ENCODE results near the gene ARF5. TPM values are rescaled to one million over a fixed set of nuclear protein-coding genes. Genes with fewer than 3 reads are reported as not detected.

The ARF5 gene
- total RNA-seq, 2 donors from 2014 or later: 90.2 to 93.3 TPM

DNA sequence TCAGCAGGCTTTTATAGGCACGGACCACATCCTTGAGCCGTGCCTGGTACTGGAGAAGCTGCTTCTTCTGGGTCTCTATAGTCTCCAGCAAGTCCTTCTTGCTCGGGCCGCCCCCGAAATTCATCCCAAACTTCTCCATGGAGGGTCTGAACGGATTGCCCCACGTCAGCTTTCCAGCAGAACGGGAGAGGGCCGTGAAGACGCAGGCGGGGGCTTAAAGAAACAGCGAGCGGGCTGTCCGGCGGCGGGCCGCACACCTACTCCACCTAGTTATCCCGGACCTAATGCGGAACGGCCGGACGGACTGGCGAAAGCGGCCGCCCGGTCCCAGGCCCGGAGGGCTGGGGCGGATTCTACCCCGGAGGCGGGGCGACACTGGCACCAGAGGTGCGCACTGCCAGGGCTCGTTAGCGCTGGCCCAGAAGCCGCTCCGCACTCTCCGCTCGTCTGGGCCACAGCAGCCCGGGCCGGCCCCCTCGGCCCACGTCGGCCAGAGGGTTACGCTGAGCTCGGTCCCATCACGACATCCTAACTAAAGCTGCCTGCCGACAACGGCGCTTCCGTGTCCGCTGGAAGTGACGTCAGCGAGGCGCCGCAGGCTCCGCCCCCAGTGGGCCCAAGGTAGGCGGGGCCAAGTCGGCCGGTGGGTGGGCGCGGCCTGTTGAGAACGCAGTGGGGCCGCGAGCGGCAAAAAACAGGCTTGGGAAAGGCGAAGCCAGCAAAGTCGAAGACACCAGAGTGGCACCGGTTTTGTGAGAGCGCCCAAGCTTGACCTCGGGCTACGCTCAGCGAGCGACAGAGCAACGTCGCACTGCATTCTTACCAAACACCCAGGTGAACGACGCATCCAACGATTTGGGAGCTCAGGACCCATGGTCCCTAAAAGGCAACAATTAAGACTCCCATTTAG is 2.9 kb upstream of the ARF5 start, which contains the start of gene GCC1:
TSS of gene GCC1 (minus strand) at position 553 of the 910 bp plus-strand sequence. CDS start at position 139, 414 bp downstream.
- intact Hi-C loops (cut with DNase I): loop anchor here in 1 of 2 donors (5.0 kb wide), 1 partner anchor 67 kb away; the partner anchor contains the start of gene SND1
- DNase-seq (ENCODE audit: low spot score): peak; percentile 98

DNA sequence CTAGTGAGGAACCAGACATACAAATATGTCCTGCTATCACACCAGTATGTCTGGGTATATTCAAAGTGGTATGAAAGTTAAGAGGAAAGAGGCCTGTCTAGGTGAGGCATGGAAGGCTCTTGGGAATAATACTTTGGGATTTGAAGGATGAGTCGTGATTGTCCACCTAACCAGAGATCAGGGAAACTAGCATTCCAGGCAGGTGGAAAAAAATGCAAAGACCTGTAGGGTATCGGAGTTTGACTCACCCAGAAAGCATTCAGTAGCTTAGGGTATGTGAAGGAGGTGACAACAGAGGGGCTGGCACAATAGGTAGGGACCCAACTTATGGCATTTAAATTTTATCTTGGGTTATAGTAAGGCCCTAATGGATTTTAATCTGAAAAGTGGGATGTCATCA is 1.9 kb upstream of the ARF5 start:
- no peak for DNase-seq (ENCODE audit: low spot score)
- intact Hi-C loops (cut with DNase I): loop anchor here in 1 of 2 donors (5.0 kb wide), 1 partner anchor 66 kb away; the partner anchor contains the start of gene SND1

DNA sequence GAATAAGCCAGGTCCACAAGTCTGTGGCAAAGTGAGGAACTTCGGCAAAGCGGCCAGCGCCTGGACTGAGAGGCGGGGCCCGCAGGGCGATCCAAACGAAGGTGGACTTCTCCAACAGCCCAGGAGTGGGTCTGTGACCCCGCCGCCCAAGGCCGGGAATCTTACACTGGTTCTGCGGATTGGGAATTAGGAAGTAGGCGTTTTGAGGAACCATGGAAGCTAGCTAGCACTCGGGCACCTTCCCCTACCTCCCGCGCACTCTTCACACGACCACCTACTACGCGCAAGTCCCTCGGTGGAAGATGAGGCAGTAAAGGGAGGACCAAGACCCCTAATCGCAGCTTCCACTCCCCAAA is 570 bp upstream of the ARF5 start:
- intact Hi-C loops (cut with DNase I): loop anchor here in 1 of 2 donors (5.0 kb wide), 1 partner anchor 65 kb away; the partner anchor contains the start of gene SND1
- peak; percentile 82 for DNase-seq (ENCODE audit: low spot score)

DNA sequence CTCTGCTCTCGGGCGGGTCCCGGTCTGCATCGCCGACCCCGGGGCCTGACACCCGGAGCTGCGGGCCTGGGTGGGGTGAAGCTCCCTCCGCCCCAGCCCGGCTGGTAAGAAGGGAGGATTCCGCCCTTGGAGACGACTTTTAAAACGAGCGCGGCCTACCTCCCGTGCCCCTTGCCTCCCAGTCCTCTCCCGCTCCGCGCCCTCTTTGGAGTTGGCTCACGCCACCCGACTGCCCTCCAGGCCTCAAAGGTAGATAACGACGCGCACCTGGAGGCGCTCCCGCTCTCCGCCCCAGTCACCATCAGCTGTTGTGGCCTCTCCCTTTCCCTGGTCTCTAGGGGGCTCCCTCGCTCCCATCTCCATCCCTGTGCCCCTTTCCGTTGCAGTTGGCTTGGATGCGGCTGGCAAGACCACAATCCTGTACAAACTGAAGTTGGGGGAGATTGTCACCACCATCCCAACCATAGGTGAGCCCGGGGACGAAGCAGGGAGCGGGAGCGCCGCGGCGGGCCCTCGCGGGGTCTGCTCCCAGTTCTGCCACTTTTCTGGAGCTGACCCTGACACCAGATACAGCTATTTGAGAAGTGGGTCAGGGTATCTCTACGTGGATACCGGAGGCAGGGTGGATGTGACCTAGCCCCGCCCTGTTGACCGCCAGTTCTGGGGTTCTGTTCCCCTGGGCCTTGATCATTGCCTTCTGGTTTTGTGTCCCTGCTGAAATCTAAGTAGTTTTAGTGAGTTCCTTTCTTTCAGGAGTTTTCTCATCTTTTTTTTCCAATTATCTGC is 679 bp downstream of the ARF5 start:
- DNase-seq (ENCODE audit: low spot score): peak; percentile 80
- intact Hi-C loops (cut with DNase I): loop anchor here in 1 of 2 donors (5.0 kb wide), 1 partner anchor 63 kb away; the partner anchor contains the start of gene SND1

DNA sequence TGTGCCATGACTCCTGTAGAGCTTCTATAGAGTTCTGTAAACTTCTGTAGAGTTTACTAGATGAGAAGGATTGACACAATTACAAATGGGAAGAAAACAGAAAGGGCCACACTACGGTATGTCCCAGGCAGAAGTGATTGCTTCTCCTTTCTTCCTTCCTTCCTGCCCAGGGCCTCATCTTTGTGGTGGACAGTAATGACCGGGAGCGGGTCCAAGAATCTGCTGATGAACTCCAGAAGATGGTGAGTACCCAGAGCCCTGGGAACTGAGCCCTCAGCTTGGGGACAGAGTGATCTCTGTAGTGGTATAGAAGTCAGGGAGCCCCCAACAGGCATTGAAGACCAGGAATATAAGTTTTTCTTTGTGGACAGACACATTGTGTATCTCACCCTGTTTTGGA is 1.7 kb downstream of the ARF5 start:
- DNase-seq (ENCODE audit: low spot score): no peak
- intact Hi-C loops (cut with DNase I): loop anchor here in 1 of 2 donors (5.0 kb wide), 1 partner anchor 62 kb away; the partner anchor contains the start of gene SND1

DNA sequence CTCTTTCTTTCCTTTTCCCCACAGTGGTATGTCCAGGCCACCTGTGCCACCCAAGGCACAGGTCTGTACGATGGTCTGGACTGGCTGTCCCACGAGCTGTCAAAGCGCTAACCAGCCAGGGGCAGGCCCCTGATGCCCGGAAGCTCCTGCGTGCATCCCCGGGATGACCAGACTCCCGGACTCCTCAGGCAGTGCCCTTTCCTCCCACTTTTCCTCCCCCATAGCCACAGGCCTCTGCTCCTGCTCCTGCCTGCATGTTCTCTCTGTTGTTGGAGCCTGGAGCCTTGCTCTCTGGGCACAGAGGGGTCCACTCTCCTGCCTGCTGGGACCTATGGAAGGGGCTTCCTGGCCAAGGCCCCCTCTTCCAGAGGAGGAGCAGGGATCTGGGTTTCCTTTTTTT is 3.0 kb downstream of the ARF5 start:
- intact Hi-C loops (cut with DNase I): no loop called here
- DNase-seq (ENCODE audit: low spot score): no peak

DNA sequence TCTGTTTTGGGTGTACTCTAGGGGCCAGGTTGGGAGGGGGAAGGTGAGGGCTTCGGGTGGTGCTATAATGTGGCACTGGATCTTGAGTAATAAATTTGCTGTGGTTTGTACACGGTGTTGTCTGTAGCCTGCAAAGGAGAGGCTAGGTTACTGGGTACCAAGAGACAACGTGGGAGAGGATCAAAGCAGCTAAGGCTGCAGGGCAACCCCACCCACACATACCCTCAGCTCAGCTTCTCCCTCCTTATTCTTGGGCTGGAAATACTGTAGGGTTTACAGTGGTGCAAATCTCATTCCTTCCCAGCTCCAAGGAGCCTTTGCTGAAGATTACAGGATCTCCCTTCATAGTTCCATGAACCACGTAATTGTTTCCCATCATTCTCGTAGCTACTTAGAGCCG is 3.4 kb downstream of the ARF5 start:
- intact Hi-C loops (cut with DNase I): no loop called here

DNA sequence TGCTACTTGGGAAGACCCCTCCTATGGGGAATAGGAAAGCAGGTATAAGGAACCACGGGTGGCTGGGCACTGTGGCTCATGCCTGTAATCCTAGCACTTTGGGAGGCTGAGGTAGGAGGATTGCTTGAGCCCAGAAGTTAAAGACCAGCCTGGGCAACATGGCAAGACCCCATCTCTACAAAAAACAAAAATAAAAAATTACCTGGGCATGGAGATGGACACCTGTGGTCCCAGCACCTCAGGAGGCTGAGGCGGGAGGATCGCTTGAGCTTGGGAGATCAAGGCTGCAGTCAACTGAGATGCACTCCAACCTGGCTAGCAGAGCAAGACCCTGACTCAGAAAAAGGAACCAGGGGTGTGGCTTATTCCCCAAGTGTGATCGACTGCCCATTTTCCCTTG is 4.3 kb downstream of the ARF5 start:
- intact Hi-C loops (cut with DNase I): no loop called here
- DNase-seq (ENCODE audit: low spot score): no peak

More for the DNA sequence above, 3.4 kb downstream of the ARF5 start:
- no peak for DNase-seq (ENCODE audit: low spot score)

DNA sequence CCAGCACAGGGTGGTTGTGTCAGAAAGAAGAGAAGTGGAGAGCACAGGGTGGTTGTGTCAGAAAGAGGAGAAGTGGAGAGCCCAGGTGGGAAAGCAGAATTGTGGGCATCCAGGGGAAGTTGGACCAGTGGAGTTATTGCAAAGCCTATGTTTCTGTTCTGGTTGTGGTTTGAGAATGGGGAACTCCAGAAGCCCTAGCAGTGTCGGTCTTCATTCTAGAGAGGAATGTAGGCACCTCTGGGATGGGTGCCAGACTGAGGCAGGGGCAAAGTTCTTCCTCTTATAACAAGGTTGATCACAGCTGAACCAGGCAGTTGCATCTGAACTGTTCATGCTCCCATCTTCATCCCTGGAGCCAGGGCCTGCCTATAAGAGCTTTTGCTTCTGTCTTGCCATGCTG is 6.3 kb downstream of the ARF5 start:
- DNase-seq (ENCODE audit: low spot score): no peak
- intact Hi-C loops (cut with DNase I): no loop called here

DNA sequence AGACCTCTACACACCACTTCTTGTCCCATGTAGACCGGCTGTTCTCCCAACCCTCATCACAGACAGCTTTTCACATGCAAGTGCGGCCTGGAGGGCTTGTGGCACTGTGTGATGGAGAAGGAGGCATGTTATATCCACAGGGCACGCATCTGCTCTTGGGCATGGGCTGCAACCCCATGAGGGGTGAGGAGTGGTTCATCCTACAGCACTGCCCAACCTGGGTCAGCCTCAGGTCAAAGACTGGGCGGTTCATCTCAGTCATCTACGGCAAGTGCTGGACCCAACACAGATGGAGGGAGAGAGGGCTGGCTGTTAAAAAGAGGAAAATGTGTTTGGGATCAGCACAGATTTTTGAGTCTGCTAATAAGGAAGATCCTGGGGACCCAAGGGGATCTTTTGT is 7.5 kb downstream of the ARF5 start:
- no peak for DNase-seq (ENCODE audit: low spot score)
- intact Hi-C loops (cut with DNase I): no loop called here

DNA sequence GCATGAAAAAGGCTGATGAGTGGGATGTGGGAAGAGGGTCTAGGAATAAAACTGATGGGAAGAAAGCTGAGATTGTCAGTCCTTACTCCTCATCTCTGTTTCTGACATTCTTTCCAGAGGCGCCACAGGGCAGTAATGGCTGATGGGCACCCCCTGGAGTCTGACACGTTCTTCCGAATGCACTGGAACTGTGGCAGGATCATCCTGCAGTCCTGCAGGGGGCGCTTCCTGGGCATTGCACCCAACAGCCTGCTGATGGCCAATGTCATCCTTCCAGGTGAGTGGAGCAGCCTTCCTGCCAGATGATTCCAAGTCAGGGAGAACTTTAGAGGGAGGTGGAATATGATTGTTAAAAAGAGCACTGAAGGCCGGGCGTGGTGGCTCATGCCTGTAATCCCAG is 10.1 kb downstream of the ARF5 start:
- intact Hi-C loops (cut with DNase I): no loop called here
- no peak for DNase-seq (ENCODE audit: low spot score)

DNA sequence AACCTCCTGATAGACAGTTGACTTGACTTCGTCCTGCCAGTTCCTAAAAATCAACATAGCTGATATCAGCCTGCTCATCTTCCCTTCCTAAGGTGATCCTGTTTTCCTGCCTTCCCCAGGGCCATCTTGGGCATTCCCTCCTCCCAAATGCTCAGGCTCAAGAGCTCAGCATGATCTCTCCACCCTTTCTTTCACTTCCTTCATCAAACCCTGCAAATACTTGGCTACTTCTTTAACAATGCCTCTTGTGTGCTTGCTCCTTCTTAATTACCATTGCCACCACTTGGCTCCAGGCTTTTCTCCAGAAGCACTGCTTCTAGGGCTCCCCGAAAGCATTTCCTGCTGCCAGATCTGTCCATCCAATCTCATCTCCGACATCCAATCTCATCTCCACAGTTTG is 12.7 kb downstream of the ARF5 start:
- intact Hi-C loops (cut with DNase I): no loop called here
- no peak for DNase-seq (ENCODE audit: low spot score)

DNA sequence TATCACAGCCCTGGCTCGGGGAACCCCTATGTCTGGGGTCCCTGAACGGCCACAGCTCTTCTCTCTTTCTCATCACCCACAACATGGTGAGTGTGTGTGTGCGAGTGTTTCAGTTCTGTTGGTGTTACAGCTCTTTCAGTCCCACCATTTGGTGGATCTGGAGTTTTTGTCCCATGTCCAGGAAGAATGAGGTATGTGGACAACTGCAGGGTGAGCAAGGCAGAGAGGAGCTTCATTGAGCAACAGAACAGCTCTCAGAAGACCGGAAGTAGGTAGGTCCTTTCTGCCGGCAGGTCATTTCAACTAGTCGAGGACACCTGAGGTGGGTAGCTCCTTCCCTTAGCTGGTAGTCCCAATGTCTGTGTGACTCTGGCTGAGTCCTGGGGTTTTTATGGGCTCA is 20.2 kb downstream of the ARF5 start:
- intact Hi-C loops (cut with DNase I): no loop called here
- no peak for DNase-seq (ENCODE audit: low spot score)

DNA sequence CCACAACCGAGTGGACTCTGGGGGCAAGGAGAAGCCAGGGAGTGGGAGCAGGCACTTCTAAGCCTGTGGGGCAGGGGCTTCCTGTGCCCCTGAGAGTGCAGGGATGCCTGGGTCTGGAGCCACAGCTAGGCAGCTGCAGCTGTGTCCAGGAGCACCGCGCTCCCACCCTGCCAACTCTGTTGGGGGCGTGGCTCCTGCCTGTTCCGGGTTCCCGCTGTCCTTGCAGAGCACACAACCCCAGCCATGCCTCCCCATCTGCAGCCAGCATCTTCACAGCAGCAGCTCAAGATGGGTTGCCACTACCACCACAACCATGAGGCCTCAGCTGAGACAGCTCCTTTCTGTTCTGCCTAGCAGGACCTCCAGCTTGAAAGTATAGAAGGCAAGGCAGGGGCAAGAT is 21.1 kb downstream of the ARF5 start:
- DNase-seq (ENCODE audit: low spot score): no peak
- intact Hi-C loops (cut with DNase I): no loop called here

DNA sequence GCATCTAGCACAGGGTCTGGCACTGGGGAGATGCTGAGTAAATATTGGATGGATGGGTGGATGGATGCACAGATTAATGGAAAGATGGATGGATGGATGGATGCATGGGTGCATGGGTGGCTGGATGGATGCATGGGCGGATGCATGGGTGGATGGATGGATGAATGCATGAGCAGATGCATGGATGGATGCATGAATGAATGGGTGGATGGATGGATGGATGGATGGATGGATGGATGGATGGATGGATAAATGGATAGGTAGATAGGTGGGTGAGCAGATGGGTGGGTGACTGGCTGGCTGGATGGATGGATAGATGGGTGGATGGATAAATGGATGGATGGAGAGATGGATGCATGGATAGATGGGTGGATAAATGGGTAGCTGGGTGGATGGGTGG is 24.1 kb downstream of the ARF5 start:
- DNase-seq (ENCODE audit: low spot score): no peak
- intact Hi-C loops (cut with DNase I): no loop called here

DNA sequence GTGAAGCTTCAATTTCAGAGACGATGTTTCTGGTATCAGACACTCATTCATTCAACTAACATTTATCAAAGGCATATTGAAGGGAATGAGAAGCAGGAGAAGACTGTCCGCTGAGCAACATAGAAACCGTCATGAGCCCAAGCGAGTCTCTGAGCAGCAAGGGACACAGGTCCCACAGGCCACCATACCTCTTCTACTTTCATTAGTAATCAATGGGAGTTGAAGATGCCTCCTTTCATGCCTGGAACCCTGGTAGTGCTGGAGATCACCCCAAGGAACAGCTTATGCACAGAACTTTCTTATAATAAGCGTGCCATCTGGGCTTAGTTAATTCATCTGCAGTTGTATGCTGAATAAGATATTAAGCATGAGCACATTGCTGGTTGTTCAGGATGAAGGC is 28.5 kb downstream of the ARF5 start:
- no peak for DNase-seq (ENCODE audit: low spot score)
- intact Hi-C loops (cut with DNase I): no loop called here

DNA sequence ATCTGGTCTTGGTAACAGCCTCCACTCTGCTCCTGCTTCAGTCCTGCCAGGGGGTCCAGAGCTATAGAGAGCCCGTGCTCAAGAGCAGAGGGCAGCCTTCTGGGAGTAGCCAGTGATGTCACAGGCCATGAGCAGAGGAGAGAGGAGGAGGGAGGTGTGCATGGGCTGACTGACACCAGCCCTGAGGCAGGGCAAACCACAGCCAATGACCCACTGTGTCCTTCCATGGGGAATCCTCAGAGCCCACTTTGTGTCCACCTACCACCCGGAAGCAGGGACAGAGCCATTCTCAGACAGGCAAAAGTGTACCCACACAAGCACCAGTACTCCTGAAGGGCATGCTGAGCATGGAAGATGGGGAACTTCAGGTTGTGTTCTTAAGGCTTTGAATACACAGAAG is 29.8 kb downstream of the ARF5 start, which contains the start of gene PAX4:
TSS of gene PAX4 (minus strand) at position 101 of the 400 bp plus-strand sequence. CDS start 2,214 bp downstream, outside the sequence.
- DNase-seq (ENCODE audit: low spot score): no peak
- intact Hi-C loops (cut with DNase I): no loop called here

DNA sequence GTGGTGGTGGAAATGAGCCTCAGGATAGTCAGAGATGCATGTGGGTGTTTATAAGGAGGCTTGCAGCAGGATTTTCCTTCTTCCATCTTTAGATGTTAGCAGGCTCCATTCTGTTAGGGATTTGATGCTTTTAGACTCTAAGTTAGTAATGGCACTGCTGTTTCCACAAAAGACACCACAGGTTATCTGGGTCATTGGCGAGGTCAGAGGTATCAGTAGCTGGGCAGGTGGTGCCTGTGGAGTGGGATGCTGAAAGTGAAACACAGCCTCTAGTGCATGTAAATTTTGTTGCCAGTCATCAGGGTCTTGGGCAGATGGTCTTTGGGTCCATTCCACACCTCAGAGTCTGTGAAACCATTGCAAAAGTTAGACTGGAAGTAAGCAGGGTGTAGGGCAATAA is 30.6 kb downstream of the ARF5 start:
- no peak for DNase-seq (ENCODE audit: low spot score)
- intact Hi-C loops (cut with DNase I): no loop called here

DNA sequence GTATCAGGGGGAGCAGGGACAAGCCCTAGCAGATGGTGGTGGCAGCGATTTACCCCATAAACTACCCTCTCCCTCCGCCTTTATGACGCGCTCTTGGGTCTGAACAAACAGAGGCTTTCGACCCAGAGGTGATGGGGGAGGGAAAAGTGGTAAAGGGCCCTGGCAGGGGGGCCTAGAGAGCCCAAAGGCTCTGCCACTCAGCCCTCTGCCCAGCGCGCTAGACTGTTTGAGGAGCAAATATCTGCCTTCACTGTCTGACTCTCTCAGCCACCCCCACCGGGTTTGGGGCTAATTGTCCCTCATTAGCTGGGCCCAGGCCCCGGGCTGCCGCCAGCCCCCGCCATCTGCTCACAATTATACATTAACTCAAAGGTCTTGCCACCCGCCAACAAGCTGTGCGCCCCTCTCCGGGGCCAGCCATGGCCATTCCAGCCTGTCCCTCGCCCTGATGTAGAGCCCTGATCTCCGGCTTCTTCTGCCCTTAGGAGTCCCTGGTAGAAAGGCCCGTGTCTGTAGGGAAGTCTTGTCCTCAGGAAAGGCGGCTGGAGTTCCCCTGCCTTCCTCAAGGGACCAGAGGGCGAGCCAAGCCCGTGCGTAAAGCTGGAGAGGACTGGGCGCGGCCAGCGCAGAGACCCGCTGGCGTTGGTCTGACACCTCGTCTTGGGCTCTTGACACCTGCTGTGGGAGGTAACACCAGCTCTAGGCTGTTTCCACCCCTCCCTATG is 31.6 kb downstream of the ARF5 start:
- intact Hi-C loops (cut with DNase I): no loop called here
- no peak for DNase-seq (ENCODE audit: low spot score)
